DOHH2 (cell line): Measurements from ENCODE around the gene FHOD3.

Experiments used
- H3F3A ChIP-seq: fragments of 200-600 bp; sonication (generic), shearing (Covaris generic); 2 replicates; pipeline ENCODE4 v1.6.0; 2016; ENCODE audit warnings: antibody characterized with exemption, mild to moderate bottlenecking; ENCODE audit not compliant: control insufficient read depth, insufficient read depth
- H3K27ac ChIP-seq: fragments of 200-600 bp; sonication (generic); 2 replicates; pipeline ENCODE4 v1.5.1; 2014; ENCODE audit warnings: low read depth, mild to moderate bottlenecking, low read length, moderate library complexity
- H3K27me3 ChIP-seq: fragments of 200-600 bp; sonication (generic); 2 replicates; pipeline ENCODE4 v1.6.1; 2014; ENCODE audit warnings: mild to moderate bottlenecking, low read length, mixed read lengths; ENCODE audit not compliant: control insufficient read depth
- H3K36me3 ChIP-seq: fragments of 200-600 bp; sonication (generic); 2 replicates; pipeline ENCODE4 v1.6.1; 2014; ENCODE audit warnings: mild to moderate bottlenecking, low read length, moderate library complexity, mixed read lengths; ENCODE audit not compliant: control insufficient read depth
- H3K4me1 ChIP-seq: fragments of 200-600 bp; sonication (generic); 2 replicates; pipeline ENCODE4 v1.6.1; 2014; ENCODE audit warnings: mild to moderate bottlenecking, low read length, mixed read lengths; ENCODE audit not compliant: control insufficient read depth
- H3K4me2 ChIP-seq: fragments of 200-600 bp; sonication (generic); 2 replicates; pipeline ENCODE4 v1.6.0; 2014; ENCODE audit warnings: mild to moderate bottlenecking, low read length, moderate library complexity
- H3K4me3 ChIP-seq: fragments of 200-600 bp; sonication (generic); 2 replicates; pipeline ENCODE4 v1.5.1; 2014; ENCODE audit warnings: mild to moderate bottlenecking, low read length, mixed read lengths
- H3K79me2 ChIP-seq: fragments of 200-600 bp; sonication (generic); 2 replicates; pipeline ENCODE4 v1.6.1; 2014; ENCODE audit warnings: mild to moderate bottlenecking, low read length, mixed read lengths; ENCODE audit not compliant: control insufficient read depth
- H3K9me2 ChIP-seq: fragments of 200-600 bp; sonication (generic); replicated peaks from 2 replicates; pipeline ENCODE4 v1.6.1; 2014; ENCODE audit warnings: mild to moderate bottlenecking, low read length, mixed read lengths; ENCODE audit not compliant: control insufficient read depth
- H3K9me3 ChIP-seq: fragments of 200-600 bp; sonication (generic); 2 replicates; pipeline ENCODE4 v1.6.1; 2014; ENCODE audit warnings: antibody characterized with exemption, low read length, mixed read lengths; ENCODE audit not compliant: control insufficient read depth, insufficient read depth
- H4K20me1 ChIP-seq: fragments of 200-600 bp; sonication (generic); 2 replicates; pipeline ENCODE4 v1.6.0; 2014; ENCODE audit warnings: low read depth, mild to moderate bottlenecking, antibody characterized with exemption, low read length, moderate library complexity; ENCODE audit not compliant: control insufficient read depth, insufficient read depth
- CTCF ChIP-seq: fragments of 200-600 bp; sonication (generic); IDR thresholded peaks from one replicate; pipeline ENCODE4 v1.5.1; 2014; ENCODE audit warnings: antibody characterized with exemption, mild to moderate bottlenecking, low read depth, low read length; ENCODE audit not compliant: poor library complexity, severe bottlenecking
- EZH2phosphoT487 ChIP-seq: fragments of 200-600 bp; sonication (generic); IDR thresholded peaks from 2 replicates; pipeline ENCODE4 v1.6.1; 2017; ENCODE audit warnings: borderline replicate concordance, mild to moderate bottlenecking, antibody characterized with exemption, low read length, moderate library complexity, mixed read lengths

The FHOD3 gene

GRCh38 chr18:36704156-36704555 lies 406.6 kb downstream of the FHOD3 start:
- TF ChIP-seq CTCF (no peak), EZH2phosphoT487 (no peak)
- no peaks in the 10 kb centered on the region for H3K27me3 ChIP-seq
- H3K9me3 ChIP-seq = no peaks in the 10 kb centered on the region
- no peaks in the 10 kb centered on the region for H3K9me2 ChIP-seq
- no peaks in the 10 kb centered on the region for H4K20me1 ChIP-seq
- H3K36me3 ChIP-seq = peaks cover 12% of the 10 kb centered on the region
- no peak overlapping the region for H3K4me3 ChIP-seq
- H3K4me2 ChIP-seq = no peak overlapping the region
- no peaks in the 10 kb centered on the region for H3F3A ChIP-seq
- no peak overlapping the region for H3K27ac ChIP-seq
- H3K4me1 ChIP-seq = peaks cover 23% of the 10 kb centered on the region
- peaks cover 83% of the 10 kb centered on the region for H3K79me2 ChIP-seq

- Histone ChIP-seq H3K4me1 (peaks cover 17% of the 10 kb centered on the region), H3K27me3 (no peaks in the 10 kb centered on the region), H4K20me1 (no peaks in the 10 kb centered on the region), H3K9me3 (no peaks in the 10 kb centered on the region), H3K4me3 (no peak overlapping the region), H3K27ac (no peak overlapping the region), H3F3A (no peaks in the 10 kb centered on the region), H3K4me2 (no peak overlapping the region), H3K9me2 (no peaks in the 10 kb centered on the region), H3K79me2 (peaks cover 61% of the 10 kb centered on the region), H3K36me3 (peaks cover 18% of the 10 kb centered on the region)
- TF ChIP-seq CTCF = no peak
- no peak for TF ChIP-seq EZH2phosphoT487
Observed at GRCh38 chr18:36706134-36706881, 408.8 kb downstream of the FHOD3 start.

GRCh38 chr18:36708366-36708765 lies 410.9 kb downstream of the FHOD3 start:
- H3K27me3 ChIP-seq = no peaks in the 10 kb centered on the region
- no peak overlapping the region for H3K4me2 ChIP-seq
- H3K79me2 ChIP-seq = peaks cover 42% of the 10 kb centered on the region
- no peaks in the 10 kb centered on the region for H3K9me3 ChIP-seq
- H3K27ac ChIP-seq = no peak overlapping the region
- H3F3A ChIP-seq = peaks cover 1% of the 10 kb centered on the region; the same call in 1 of the 2 replicates
- H4K20me1 ChIP-seq = no peaks in the 10 kb centered on the region
- H3K4me1 ChIP-seq = peaks cover 22% of the 10 kb centered on the region
- peaks cover 15% of the 10 kb centered on the region for H3K36me3 ChIP-seq
- H3K4me3 ChIP-seq = no peak overlapping the region
- TF ChIP-seq CTCF (no peak), EZH2phosphoT487 (no peak)
- H3K9me2 ChIP-seq = no peaks in the 10 kb centered on the region
